Hypothalamus (tissue), 51 donors: Measurements from ENCODE around the gene BRINP1.

Experiments
- DNase-seq, 51 donors: peaks; one replicate each; lab custom pipeline; 2025; lab: John Stamatoyannopoulos, UW

The BRINP1 gene

GRCh38 chr9:119283078-119283794, 86.0 kb downstream of the BRINP1 start:
- peak in 7 of 51 donors; percentile 11 to 68 (median 28) for DNase-seq

- no peak for DNase-seq
Observed at GRCh38 chr9:119282476-119283077, 86.7 kb downstream of the BRINP1 start.

GRCh38 chr9:119280740-119281485, 88.3 kb downstream of the BRINP1 start:
- DNase-seq: no peak

- DNase-seq: no peak
Observed at GRCh38 chr9:119278171-119278570, 91.1 kb downstream of the BRINP1 start.

- DNase-seq: peak in 10 of 51 donors; percentile 7 to 49 (median 26)
Observed at GRCh38 chr9:119273984-119274665, 95.1 kb downstream of the BRINP1 start.

GRCh38 chr9:119273325-119273904, 95.8 kb downstream of the BRINP1 start:
- DNase-seq: peak in 2 of 51 donors; percentile 41 to 63

- DNase-seq: no peak
Observed at GRCh38 chr9:119272500-119273211, 96.6 kb downstream of the BRINP1 start.

GRCh38 chr9:119268985-119269384, 100.2 kb downstream of the BRINP1 start:
- no peak for DNase-seq

GRCh38 chr9:119264165-119264564, 105.1 kb downstream of the BRINP1 start:
- DNase-seq: peak in 1 of 51 donors; percentile 55

- DNase-seq: peak in 1 of 51 donors; percentile 21
Observed at GRCh38 chr9:119257592-119257991, 111.6 kb downstream of the BRINP1 start.

GRCh38 chr9:119255116-119255515, 114.1 kb downstream of the BRINP1 start:
- DNase-seq: no peak

- DNase-seq: no peak
Observed at GRCh38 chr9:119252671-119253299, 116.5 kb downstream of the BRINP1 start.

- DNase-seq: no peak
Observed at GRCh38 chr9:119251936-119252335, 117.3 kb downstream of the BRINP1 start.

GRCh38 chr9:119250730-119251129, 118.5 kb downstream of the BRINP1 start:
- DNase-seq: no peak

GRCh38 chr9:119240546-119240945, 128.7 kb downstream of the BRINP1 start:
- DNase-seq: no peak

- no peak for DNase-seq
Observed at GRCh38 chr9:119234636-119235035, 134.6 kb downstream of the BRINP1 start.

GRCh38 chr9:119227422-119227821, 141.8 kb downstream of the BRINP1 start:
- DNase-seq: no peak

- DNase-seq: no peak
Observed at GRCh38 chr9:119224431-119224830, 144.8 kb downstream of the BRINP1 start.

- DNase-seq: no peak
Observed at GRCh38 chr9:119221276-119221675, 148.0 kb downstream of the BRINP1 start.

GRCh38 chr9:119218293-119218692, 150.9 kb downstream of the BRINP1 start:
- no peak for DNase-seq
